HepG2 (cell line): Measurements from ENCODE around the gene NOTCH4. TPM values are rescaled to one million over a fixed set of nuclear protein-coding genes. Genes with fewer than 3 reads are reported as not detected.

Experiments used
- ATF1 ChIP-seq: IDR thresholded peaks from 2 replicates; pipeline ENCODE4 v1.6.1; 2016; ENCODE audit warnings: mild to moderate bottlenecking, control low read depth
- CREBL2 ChIP-seq: sonication (generic); formaldehyde crosslinking; IDR thresholded peaks from 2 replicates; pipeline ENCODE4 v1.8.1; 2023; ENCODE audit warnings: missing genetic modification reagents, mild to moderate bottlenecking, borderline replicate concordance
- JARID2 ChIP-seq: sonication (generic); formaldehyde crosslinking; IDR thresholded peaks from 2 replicates; pipeline ENCODE4 v1.8.1; 2023; ENCODE audit warnings: missing genetic modification reagents, inconsistent platforms; ENCODE audit not compliant: insufficient replicate concordance
- NFIB ChIP-seq: sonication (generic); formaldehyde crosslinking; IDR thresholded peaks from 2 replicates; pipeline ENCODE4 v1.9.0; 2021; ENCODE audit warnings: missing genetic modification reagents, mild to moderate bottlenecking, borderline replicate concordance
- PAXIP1 ChIP-seq: sonication (generic); formaldehyde crosslinking; conservative IDR thresholded peaks from 2 replicates; pipeline ENCODE4 v1.4.0; 2020; ENCODE audit warnings: mild to moderate bottlenecking, missing genetic modification reagents, moderate library complexity
- RXRB ChIP-seq: IDR thresholded peaks from 2 replicates; pipeline ENCODE4 v1.6.1; 2016; ENCODE audit warnings: borderline replicate concordance, missing genetic modification reagents, missing compliant biosample characterization
- TFE3 ChIP-seq: IDR thresholded peaks from 2 replicates; pipeline ENCODE4 v1.6.1; 2016
- THAP7 ChIP-seq: sonication (generic); formaldehyde crosslinking; IDR thresholded peaks from 2 replicates; pipeline ENCODE4 v1.8.1; 2023; ENCODE audit warnings: mild to moderate bottlenecking, missing genetic modification reagents
- polyA plus RNA-seq, 8 experiments: library from polyadenylated mRNA; depleted of rRNA in 3 of 8; stranded (reverse) in 7 of 8; unstranded in 1 of 8; fragments of >200 nt; fragmentation: Illumina TruSeq in 4 of 8; extraction: Trizol in 4 of 8; gene quantifications; 2 replicates each; pipeline versions ENCODE4 v1.2.1 to v1.2.3, GENCODE V29; 2011 to 2016; ENCODE audit warnings: low read depth in 4 of 8, missing spikeins in 1 of 8, mixed read lengths in 1 of 8; ENCODE audit not compliant: insufficient read depth in 1 of 8
- total RNA-seq, 5 experiments: library from RNA; depleted of rRNA; stranded (reverse); fragments of >200 nt; fragmentation: Illumina TruSeq; extraction: Trizol; gene quantifications; 2 replicates each; pipeline ENCODE4 v1.2.3, GENCODE V29; 2016; ENCODE audit warnings: low read depth in 1 of 5
- TF ChIP-seq, protein P1 (sequence below): IDR thresholded peaks from 2 replicates; pipeline ENCODE4 v1.6.1; 2016; ENCODE audit warnings: low read depth, missing genetic modification reagents, missing compliant biosample characterization
- TF ChIP-seq, protein P2 (sequence below): sonication (generic); formaldehyde crosslinking; IDR thresholded peaks from 2 replicates; pipeline ENCODE4 v1.4.0; 2020; ENCODE audit warnings: missing genetic modification reagents, borderline replicate concordance

Gene NOTCH4
- total and polyA plus RNA-seq, 2 of the 13 experiments (the other 11 are each of a cell fraction or from before 2014, with no cell fraction given), result 0.51 to 0.83 TPM

GRCh38 chr6:32176476-32177182 lies 47.2 kb downstream of the NOTCH4 start (continued):
- TF ChIP-seq TFE3 (CRISPR knock-in tag), result peak; percentile 30; the same call in 1 of the 2 replicates
- TF ChIP-seq RXRB, result peak; percentile 7; the same call in 1 of the 2 replicates
- TF ChIP-seq, protein P1, sequence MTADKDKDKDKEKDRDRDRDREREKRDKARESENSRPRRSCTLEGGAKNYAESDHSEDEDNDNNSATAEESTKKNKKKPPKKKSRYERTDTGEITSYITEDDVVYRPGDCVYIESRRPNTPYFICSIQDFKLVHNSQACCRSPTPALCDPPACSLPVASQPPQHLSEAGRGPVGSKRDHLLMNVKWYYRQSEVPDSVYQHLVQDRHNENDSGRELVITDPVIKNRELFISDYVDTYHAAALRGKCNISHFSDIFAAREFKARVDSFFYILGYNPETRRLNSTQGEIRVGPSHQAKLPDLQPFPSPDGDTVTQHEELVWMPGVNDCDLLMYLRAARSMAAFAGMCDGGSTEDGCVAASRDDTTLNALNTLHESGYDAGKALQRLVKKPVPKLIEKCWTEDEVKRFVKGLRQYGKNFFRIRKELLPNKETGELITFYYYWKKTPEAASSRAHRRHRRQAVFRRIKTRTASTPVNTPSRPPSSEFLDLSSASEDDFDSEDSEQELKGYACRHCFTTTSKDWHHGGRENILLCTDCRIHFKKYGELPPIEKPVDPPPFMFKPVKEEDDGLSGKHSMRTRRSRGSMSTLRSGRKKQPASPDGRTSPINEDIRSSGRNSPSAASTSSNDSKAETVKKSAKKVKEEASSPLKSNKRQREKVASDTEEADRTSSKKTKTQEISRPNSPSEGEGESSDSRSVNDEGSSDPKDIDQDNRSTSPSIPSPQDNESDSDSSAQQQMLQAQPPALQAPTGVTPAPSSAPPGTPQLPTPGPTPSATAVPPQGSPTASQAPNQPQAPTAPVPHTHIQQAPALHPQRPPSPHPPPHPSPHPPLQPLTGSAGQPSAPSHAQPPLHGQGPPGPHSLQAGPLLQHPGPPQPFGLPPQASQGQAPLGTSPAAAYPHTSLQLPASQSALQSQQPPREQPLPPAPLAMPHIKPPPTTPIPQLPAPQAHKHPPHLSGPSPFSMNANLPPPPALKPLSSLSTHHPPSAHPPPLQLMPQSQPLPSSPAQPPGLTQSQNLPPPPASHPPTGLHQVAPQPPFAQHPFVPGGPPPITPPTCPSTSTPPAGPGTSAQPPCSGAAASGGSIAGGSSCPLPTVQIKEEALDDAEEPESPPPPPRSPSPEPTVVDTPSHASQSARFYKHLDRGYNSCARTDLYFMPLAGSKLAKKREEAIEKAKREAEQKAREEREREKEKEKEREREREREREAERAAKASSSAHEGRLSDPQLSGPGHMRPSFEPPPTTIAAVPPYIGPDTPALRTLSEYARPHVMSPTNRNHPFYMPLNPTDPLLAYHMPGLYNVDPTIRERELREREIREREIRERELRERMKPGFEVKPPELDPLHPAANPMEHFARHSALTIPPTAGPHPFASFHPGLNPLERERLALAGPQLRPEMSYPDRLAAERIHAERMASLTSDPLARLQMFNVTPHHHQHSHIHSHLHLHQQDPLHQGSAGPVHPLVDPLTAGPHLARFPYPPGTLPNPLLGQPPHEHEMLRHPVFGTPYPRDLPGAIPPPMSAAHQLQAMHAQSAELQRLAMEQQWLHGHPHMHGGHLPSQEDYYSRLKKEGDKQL (CRISPR knock-in tag), result no peak
- TF ChIP-seq JARID2 (CRISPR knock-in tag), result no peak
- TF ChIP-seq PAXIP1, result 0 out of 2 replicates have a peak, but pooled peaks have one; percentile 50
- TF ChIP-seq THAP7 (CRISPR knock-in tag), result no peak
- TF ChIP-seq CREBL2 (CRISPR knock-in tag), result no peak
- TF ChIP-seq ATF1 (CRISPR knock-in tag), result peak; percentile 10; the same call in 1 of the 2 replicates
- TF ChIP-seq, protein P2, sequence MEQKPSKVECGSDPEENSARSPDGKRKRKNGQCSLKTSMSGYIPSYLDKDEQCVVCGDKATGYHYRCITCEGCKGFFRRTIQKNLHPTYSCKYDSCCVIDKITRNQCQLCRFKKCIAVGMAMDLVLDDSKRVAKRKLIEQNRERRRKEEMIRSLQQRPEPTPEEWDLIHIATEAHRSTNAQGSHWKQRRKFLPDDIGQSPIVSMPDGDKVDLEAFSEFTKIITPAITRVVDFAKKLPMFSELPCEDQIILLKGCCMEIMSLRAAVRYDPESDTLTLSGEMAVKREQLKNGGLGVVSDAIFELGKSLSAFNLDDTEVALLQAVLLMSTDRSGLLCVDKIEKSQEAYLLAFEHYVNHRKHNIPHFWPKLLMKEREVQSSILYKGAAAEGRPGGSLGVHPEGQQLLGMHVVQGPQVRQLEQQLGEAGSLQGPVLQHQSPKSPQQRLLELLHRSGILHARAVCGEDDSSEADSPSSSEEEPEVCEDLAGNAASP, result peak; percentile 4; the same call in 1 of the 2 replicates
- no peak for TF ChIP-seq NFIB (CRISPR knock-in tag)
